Measurements from ENCODE around the gene P2RY8.

The P2RY8 gene

DNA sequence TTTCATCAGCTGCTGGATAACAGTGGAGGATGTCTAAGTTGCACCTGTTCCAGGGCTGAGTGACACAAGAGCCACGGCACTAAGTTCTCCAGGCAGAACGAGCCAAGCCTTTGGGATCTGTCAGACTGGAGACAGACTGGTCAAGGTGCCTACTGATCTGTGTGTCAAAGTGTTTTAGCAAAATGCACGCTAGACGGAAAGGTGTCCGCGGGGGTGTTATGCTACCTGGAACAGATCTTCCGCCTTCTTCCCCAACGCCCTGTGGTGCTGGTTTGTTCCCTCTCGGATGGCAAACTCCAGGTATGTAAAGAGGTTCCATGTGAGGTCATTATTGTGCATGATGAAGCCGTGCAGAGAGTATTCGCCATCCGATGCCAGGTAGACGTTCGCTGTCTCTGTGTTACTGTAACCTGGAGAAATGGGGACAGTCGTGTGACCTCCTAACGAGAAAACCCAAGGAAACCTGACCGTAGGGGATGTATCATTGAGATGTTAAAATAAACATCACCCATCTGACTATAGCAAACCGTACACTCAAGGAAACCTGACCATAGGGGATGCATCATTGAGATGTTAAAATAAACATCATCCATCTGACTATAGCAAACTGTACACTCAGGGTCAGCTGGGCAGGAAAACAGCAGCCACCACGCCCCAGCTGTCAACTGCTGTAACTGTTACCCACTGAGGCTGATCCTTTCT is 115.4 kb downstream of the P2RY8 start:
- Histone ChIP-seq H3K4me3 (ENCODE audit: low read depth, low read length) (no peak overlapping the region), H3K27ac (ENCODE audit: low read depth, low read length) (no peak overlapping the region), H3K27me3 (ENCODE audit: insufficient read depth, low read length) (no peaks in the 10 kb centered on the region), H2AFZ (ENCODE audit: low read length, unreplicated experiment) (no peak overlapping the region), H3K36me3 (ENCODE audit: insufficient read depth, low read length) (peaks cover 61% of the 10 kb centered on the region), H3K4me1 (ENCODE audit: control insufficient read depth, insufficient read depth, low read length, unreplicated experiment) (no peaks in the 10 kb centered on the region), H3K79me2 (ENCODE audit: control insufficient read depth, insufficient read depth, low read length, unreplicated experiment) (no peaks in the 10 kb centered on the region)

DNA sequence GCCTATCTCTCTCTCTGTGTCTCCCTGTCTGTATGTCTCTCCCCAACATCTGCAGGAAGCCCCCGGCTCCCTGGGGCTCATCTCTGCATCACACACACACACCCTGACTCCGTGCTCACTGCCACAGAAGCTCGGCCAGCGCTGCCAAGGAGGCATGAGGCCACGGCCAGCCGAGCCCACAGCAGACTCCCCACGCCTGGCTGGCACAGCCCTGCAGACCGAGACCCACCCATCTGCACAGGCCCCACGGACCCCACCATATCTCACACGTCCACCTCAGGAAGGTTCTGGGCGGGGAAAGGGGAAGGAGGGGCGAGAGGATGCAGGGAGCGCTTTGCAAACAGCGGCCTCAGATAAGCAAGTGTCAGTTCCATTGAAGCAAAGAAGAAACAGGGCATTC is 116.6 kb downstream of the P2RY8 start:
- Histone ChIP-seq H3K27me3 (ENCODE audit: insufficient read depth, low read length) (no peaks in the 10 kb centered on the region), H3K4me1 (ENCODE audit: control insufficient read depth, insufficient read depth, low read length, unreplicated experiment) (no peaks in the 10 kb centered on the region), H2AFZ (ENCODE audit: low read length, unreplicated experiment) (no peak overlapping the region), H3K79me2 (ENCODE audit: control insufficient read depth, insufficient read depth, low read length, unreplicated experiment) (no peaks in the 10 kb centered on the region), H3K4me3 (ENCODE audit: low read depth, low read length) (no peak overlapping the region), H3K36me3 (ENCODE audit: insufficient read depth, low read length) (peaks cover 61% of the 10 kb centered on the region), H3K27ac (ENCODE audit: low read depth, low read length) (no peak overlapping the region)

- Histone ChIP-seq H3K4me1 (ENCODE audit: control insufficient read depth, insufficient read depth, low read length, unreplicated experiment) (no peaks in the 10 kb centered on the region), H3K36me3 (ENCODE audit: insufficient read depth, low read length) (peaks cover 56% of the 10 kb centered on the region), H3K27ac (ENCODE audit: low read depth, low read length) (no peak overlapping the region), H3K79me2 (ENCODE audit: control insufficient read depth, insufficient read depth, low read length, unreplicated experiment) (no peaks in the 10 kb centered on the region), H2AFZ (ENCODE audit: low read length, unreplicated experiment) (no peak overlapping the region), H3K27me3 (ENCODE audit: insufficient read depth, low read length) (no peaks in the 10 kb centered on the region), H3K4me3 (ENCODE audit: low read depth, low read length) (no peak overlapping the region)
Measured at GRCh38 chrX:1419545-1420355, 117.2 kb downstream of the P2RY8 start.

DNA sequence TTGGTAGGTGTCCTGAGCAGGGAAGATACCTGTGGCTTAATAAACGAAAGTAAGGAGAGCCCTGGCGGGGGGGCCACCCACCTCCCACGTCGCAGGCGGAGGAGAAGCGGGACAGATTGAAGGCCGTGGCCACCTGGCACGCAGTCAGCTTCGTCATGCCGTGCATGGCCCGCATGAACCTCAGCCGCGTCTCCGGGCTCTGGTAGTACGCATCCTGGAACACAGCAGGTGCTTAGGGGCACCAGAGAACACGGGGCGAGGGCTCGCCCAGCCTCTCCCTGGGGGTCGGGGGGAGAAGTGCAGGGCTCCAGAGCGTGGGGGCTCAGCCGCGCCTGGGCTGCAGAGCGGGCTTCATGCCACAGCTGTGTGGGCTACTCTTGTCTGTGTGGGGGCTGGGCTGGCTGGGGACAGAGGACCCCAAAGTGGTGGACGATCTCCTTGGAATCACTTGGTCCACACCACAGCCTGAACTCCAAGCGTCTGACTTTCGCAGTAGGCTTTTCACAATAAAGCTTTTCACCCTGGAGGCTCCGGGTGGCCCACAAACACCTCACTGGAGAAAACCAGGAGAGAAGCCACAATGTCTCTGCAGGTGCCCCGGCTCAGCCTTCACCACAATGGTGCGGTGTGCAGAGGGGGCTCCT is 118.0 kb downstream of the P2RY8 start:
- Histone ChIP-seq H3K27me3 (ENCODE audit: insufficient read depth, low read length) (no peaks in the 10 kb centered on the region), H3K79me2 (ENCODE audit: control insufficient read depth, insufficient read depth, low read length, unreplicated experiment) (no peaks in the 10 kb centered on the region), H2AFZ (ENCODE audit: low read length, unreplicated experiment) (no peak overlapping the region), H3K36me3 (ENCODE audit: insufficient read depth, low read length) (peaks cover 51% of the 10 kb centered on the region), H3K27ac (ENCODE audit: low read depth, low read length) (no peak overlapping the region), H3K4me3 (ENCODE audit: low read depth, low read length) (no peak overlapping the region), H3K4me1 (ENCODE audit: control insufficient read depth, insufficient read depth, low read length, unreplicated experiment) (no peaks in the 10 kb centered on the region)

DNA sequence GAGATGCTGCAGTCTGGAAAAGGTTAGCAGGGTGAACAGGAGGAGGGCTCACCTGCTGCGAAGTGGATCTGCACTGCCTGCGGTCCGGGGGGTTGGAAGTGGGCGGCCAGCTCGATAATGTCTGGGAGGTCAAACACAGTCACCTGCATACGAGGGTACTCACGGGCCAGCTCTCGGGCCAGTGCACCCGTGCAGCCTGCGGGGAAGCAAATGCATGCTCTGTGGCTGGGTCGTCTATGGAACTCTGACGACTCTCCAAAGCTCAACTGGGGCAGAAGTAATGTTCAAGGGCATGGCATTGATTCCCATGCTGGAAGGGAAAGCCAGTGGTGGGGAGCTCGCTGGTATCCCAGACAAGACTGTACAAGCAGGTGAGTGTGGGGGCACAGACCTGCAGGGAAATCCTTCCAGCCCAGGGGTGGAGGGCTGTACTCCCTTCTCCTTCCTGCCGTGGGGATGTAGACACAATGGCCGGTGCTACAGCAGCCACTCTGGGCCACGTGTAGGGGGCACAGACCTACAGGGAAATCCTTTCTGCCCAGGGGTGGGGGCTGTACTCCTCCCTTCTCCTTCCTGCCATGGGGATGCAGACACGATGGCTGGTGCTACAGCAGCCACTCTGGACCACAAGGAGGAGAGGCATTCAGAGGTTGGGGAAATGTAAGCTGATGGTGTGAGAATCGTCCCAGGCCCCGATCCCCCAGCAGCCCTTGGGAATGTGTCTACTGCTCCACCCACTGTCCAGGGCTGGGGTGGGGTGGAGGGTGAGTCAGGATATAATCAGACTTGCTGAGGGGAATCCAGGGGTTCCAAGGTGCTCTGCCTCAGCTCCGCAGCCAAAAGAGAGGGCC is 118.8 kb downstream of the P2RY8 start:
- H2AFZ ChIP-seq (ENCODE audit: low read length, unreplicated experiment): no peak overlapping the region
- H3K27ac ChIP-seq (ENCODE audit: low read depth, low read length): no peak overlapping the region
- H3K27me3 ChIP-seq (ENCODE audit: insufficient read depth, low read length): no peaks in the 10 kb centered on the region
- H3K4me3 ChIP-seq (ENCODE audit: low read depth, low read length): no peak overlapping the region
- H3K79me2 ChIP-seq (ENCODE audit: control insufficient read depth, insufficient read depth, low read length, unreplicated experiment): no peaks in the 10 kb centered on the region
- H3K4me1 ChIP-seq (ENCODE audit: control insufficient read depth, insufficient read depth, low read length, unreplicated experiment): no peaks in the 10 kb centered on the region
- H3K36me3 ChIP-seq (ENCODE audit: insufficient read depth, low read length): peaks cover 48% of the 10 kb centered on the region

GRCh38 chrX:1416965-1417760 is 119.8 kb downstream of the P2RY8 start:
- Histone ChIP-seq H3K27ac (ENCODE audit: low read depth, low read length) (no peak overlapping the region), H2AFZ (ENCODE audit: low read length, unreplicated experiment) (no peak overlapping the region), H3K36me3 (ENCODE audit: insufficient read depth, low read length) (peaks cover 42% of the 10 kb centered on the region), H3K4me3 (ENCODE audit: low read depth, low read length) (no peak overlapping the region), H3K4me1 (ENCODE audit: control insufficient read depth, insufficient read depth, low read length, unreplicated experiment) (no peaks in the 10 kb centered on the region), H3K79me2 (ENCODE audit: control insufficient read depth, insufficient read depth, low read length, unreplicated experiment) (no peaks in the 10 kb centered on the region), H3K27me3 (ENCODE audit: insufficient read depth, low read length) (no peaks in the 10 kb centered on the region)

GRCh38 chrX:1416327-1416784 is 120.6 kb downstream of the P2RY8 start:
- Histone ChIP-seq H3K27me3 (ENCODE audit: insufficient read depth, low read length) (no peaks in the 10 kb centered on the region), H3K27ac (ENCODE audit: low read depth, low read length) (no peak overlapping the region), H3K4me3 (ENCODE audit: low read depth, low read length) (no peak overlapping the region), H2AFZ (ENCODE audit: low read length, unreplicated experiment) (no peak overlapping the region), H3K4me1 (ENCODE audit: control insufficient read depth, insufficient read depth, low read length, unreplicated experiment) (no peaks in the 10 kb centered on the region), H3K36me3 (ENCODE audit: insufficient read depth, low read length) (peaks cover 35% of the 10 kb centered on the region), H3K79me2 (ENCODE audit: control insufficient read depth, insufficient read depth, low read length, unreplicated experiment) (no peaks in the 10 kb centered on the region)
